Coronary artery (tissue), 2 donors: ENCODE results near the gene ACACB.

Source experiments
- DNase-seq: peaks from one replicate; pipeline ENCODE4 v3.0.0-alpha.2; 2017; ENCODE audit warnings: low spot score
- H3K27ac ChIP-seq, 2 donors: fragments of 200-600 bp; sonication (generic); one replicate each; pipeline ENCODE4 v1.5.1; 2016 to 2019
- H3K4me3 ChIP-seq: fragments of 200-600 bp; sonication (generic); 2 replicates; pipeline ENCODE4 v1.5.1; 2016; ENCODE audit warnings: mild to moderate bottlenecking, moderate library complexity
- CTCF ChIP-seq: fragments of 200-600 bp; sonication (generic); IDR thresholded peaks from one replicate; pipeline ENCODE4 v1.5.1; 2019; ENCODE audit warnings: antibody characterized with exemption

Gene ACACB

GRCh38 chr12:109127533-109128242 is 11.3 kb downstream of the ACACB start:
- no peak overlapping the region for H3K27ac ChIP-seq
- no peak overlapping the region for H3K4me3 ChIP-seq
- no peak for TF ChIP-seq CTCF
- DNase-seq = peak; percentile 14

GRCh38 chr12:109130297-109131153 is 14.1 kb downstream of the ACACB start:
- Histone ChIP-seq H3K27ac (peak overlapping the region in 1 of 2 donors; percentile 1), H3K4me3 (no peak overlapping the region)
- no peak for TF ChIP-seq CTCF
- no peak for DNase-seq

DNA sequence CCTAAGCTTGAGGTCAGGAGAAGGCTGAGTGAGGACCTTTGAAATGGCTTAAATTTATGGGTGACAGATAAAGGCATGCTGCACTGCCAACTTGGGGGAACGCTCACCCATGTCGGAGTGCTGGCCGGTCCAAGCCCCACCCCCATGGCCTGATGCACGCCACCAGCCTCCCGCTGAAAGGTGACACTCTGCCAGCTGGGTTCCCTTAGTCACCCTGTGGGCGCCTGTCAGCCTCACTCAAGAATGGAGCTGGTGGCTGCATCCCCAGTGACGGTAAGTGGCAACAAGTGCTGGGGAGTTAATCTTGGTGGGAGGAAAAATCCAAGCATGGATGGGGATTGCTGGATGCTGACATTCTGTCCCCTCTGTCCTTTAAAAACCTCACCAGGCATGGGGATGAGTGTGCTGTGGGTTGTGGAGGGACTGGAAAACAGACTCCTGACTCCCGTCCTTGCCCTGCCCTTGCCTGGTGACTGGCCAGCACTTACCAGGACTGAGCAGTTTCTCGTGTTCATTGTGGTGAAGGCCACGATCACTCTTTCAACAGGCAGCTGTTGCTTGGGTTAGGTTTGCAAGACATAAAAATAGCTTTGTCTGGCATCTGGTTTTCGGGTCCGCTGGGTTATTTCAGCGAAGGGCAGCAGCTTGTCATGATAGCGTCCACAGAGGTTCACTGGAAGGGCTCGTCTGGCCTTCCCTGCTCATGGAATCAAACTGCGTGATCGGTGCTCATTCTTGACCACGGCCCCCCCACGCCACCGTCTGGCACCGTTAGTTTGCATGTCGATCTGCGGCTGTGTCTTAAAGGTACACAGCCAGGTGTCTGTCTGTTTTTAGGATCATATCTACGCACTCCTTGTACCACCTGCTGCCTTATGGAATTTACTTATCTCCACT is 15.0 kb downstream of the ACACB start:
- TF ChIP-seq CTCF = no peak
- Histone ChIP-seq H3K27ac (peak overlapping the region; percentile 1 to 69), H3K4me3 (peak overlapping the region; percentile 35)
- no peak for DNase-seq

- TF ChIP-seq CTCF = no peak
- DNase-seq = no peak
- H3K27ac ChIP-seq = peak overlapping the region in 1 of 2 donors; percentile 35
- H3K4me3 ChIP-seq = no peak overlapping the region
These were observed 18.0 kb downstream of the ACACB start for GRCh38 chr12:109134186-109134917.

DNA sequence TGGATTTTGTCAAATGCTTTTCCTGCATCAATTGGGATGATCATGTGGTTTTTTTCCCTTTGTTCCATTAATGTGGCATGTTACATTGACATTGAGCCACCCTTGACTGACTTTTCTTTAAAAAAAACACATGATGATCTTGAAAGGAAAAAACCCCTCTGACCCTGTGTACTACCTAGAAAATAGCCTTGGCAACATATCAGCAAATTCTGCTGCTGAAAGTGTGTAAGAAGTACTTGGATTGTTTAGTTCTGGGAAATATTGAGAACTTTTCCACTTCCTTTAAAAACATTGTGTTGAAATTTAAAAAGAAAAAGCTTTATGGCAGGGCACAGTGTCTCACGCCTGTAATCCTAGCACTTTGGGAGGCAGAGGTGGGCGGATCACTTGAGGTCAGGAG is 20.7 kb downstream of the ACACB start:
- TF ChIP-seq CTCF = no peak
- H3K27ac ChIP-seq = peak overlapping the region in 1 of 2 donors; percentile 34
- DNase-seq = no peak
- no peak overlapping the region for H3K4me3 ChIP-seq

DNA sequence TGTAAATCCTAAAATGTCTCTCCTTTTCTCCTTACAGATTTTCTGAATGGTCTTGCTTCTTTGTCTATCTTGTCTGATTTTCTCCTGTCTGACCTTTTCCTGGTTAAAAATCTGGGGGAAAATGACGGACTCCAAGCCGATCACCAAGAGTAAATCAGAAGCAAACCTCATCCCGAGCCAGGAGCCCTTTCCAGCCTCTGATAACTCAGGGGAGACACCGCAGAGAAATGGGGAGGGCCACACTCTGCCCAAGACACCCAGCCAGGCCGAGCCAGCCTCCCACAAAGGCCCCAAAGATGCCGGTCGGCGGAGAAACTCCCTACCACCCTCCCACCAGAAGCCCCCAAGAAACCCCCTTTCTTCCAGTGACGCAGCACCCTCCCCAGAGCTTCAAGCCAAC is 23.0 kb downstream of the ACACB start:
- peak overlapping the region in 1 of 2 donors; percentile 0 for H3K27ac ChIP-seq
- no peak overlapping the region for H3K4me3 ChIP-seq
- no peak for DNase-seq
- no peak for TF ChIP-seq CTCF
